AG04450 (cell line): ENCODE measurements around the gene GALNT2. TPM values are rescaled to one million over a fixed set of nuclear protein-coding genes. Genes with fewer than 3 reads are reported as not detected.

Experiments
- CTCF ChIA-PET: fragments of 300-600, 350-600 bp; formaldehyde crosslinking; extraction: SDS; loops from one replicate; lab custom pipeline; 2022; ENCODE audit warnings: antibody characterized with exemption, inconsistent platforms; lab: Charles Lee
- POLR2A ChIA-PET: fragments of 350-600 bp; formaldehyde crosslinking; extraction: SDS; loops from one replicate; lab custom pipeline; 2021; ENCODE audit warnings: antibody characterized with exemption, inconsistent platforms; lab: Yijun Ruan, JAX
- DNase-seq: peaks from one replicate; pipeline ENCODE4 v3.0.0-alpha.2; 2011; ENCODE audit warnings: low read depth, low spot score
- H3K27ac ChIP-seq: one replicate; pipeline ENCODE4 v1.5.1; 2012; ENCODE audit warnings: low read depth, low read length, control low read depth
- H3K27me3 ChIP-seq: one replicate; pipeline ENCODE4 v1.6.0; 2012; ENCODE audit warnings: low read length; ENCODE audit not compliant: control insufficient read depth, insufficient read depth
- H3K4me3 ChIP-seq: 2 replicates; pipeline ENCODE4 v1.5.1; 2011; ENCODE audit warnings: mild to moderate bottlenecking, low read depth, low read length, control low read depth
- H3K9me3 ChIP-seq: 2 replicates; pipeline ENCODE4 v1.5.1; 2012; ENCODE audit warnings: low read length; ENCODE audit not compliant: control insufficient read depth, insufficient read depth
- CTCF ChIP-seq: IDR thresholded peaks from 2 replicates; pipeline ENCODE4 v1.5.1; 2011; ENCODE audit warnings: low read depth, low read length, control low read depth, inconsistent platforms
- polyA plus RNA-seq: library from polyadenylated mRNA; depleted of rRNA; stranded (reverse); fragments of >200 nt; gene quantifications from 2 replicates; pipeline ENCODE4 v1.2.3, GENCODE V29; 2011

GALNT2 gene
- polyA plus RNA-seq, 1 experiment = 121 TPM

- ChIA-PET CTCF (interaction anchor here (0.7 kb wide), 1 partner anchor 149 kb away, joined by 3 read pairs; no protein-coding TSS in a partner anchor), POLR2A (no interaction called here)
- no peak for TF ChIP-seq CTCF
- peaks cover 19% of the 10 kb centered on the region for H3K27me3 ChIP-seq
- no peak for DNase-seq
- H3K4me3 ChIP-seq = no peak overlapping the region
- H3K9me3 ChIP-seq = no peaks in the 10 kb centered on the region
- no peak overlapping the region for H3K27ac ChIP-seq
Measured at GRCh38 chr1:230057100-230057499, 9.9 kb upstream of the GALNT2 start.

GRCh38 chr1:230057681-230058565 is 9.1 kb upstream of the GALNT2 start:
- DNase-seq = no peak
- Histone ChIP-seq H3K9me3 (no peaks in the 10 kb centered on the region), H3K27me3 (peaks cover 15% of the 10 kb centered on the region), H3K27ac (no peak overlapping the region), H3K4me3 (no peak overlapping the region)
- TF ChIP-seq CTCF = no peak
- ChIA-PET CTCF (no interaction called here), POLR2A (no interaction called here)

- ChIA-PET POLR2A (no interaction called here), CTCF (no interaction called here)
- no peak overlapping the region for H3K4me3 ChIP-seq
- TF ChIP-seq CTCF = no peak
- H3K9me3 ChIP-seq = no peaks in the 10 kb centered on the region
- H3K27ac ChIP-seq = no peak overlapping the region
- peaks cover 15% of the 10 kb centered on the region for H3K27me3 ChIP-seq
- DNase-seq = no peak
Measured at GRCh38 chr1:230058626-230059025, 8.4 kb upstream of the GALNT2 start.

GRCh38 chr1:230061801-230062200 is 5.2 kb upstream of the GALNT2 start:
- CTCF ChIA-PET = no interaction called here
- DNase-seq = no peak
- POLR2A ChIA-PET = no interaction called here

More at GRCh38 chr1:230061801-230062200, 5.2 kb upstream of the GALNT2 start:
- no peak overlapping the region for H3K27ac ChIP-seq
- H3K9me3 ChIP-seq = peaks cover 2% of the 10 kb centered on the region
- H3K27me3 ChIP-seq = peaks cover 9% of the 10 kb centered on the region
- H3K4me3 ChIP-seq = no peak overlapping the region
- TF ChIP-seq CTCF = no peak
